Adrenal gland (tissue), 12 donors: ENCODE data around the gene KTN1. TPM values are rescaled to one million over a fixed set of nuclear protein-coding genes. Genes with fewer than 3 reads are reported as not detected.

Experiments used
- DNase-seq, 7 donors: peaks; one replicate each; pipeline ENCODE4 v3.0.0-alpha.2; 2019 to 2020
- H3K27ac ChIP-seq, 5 donors: fragments of 200-600 bp; sonication (generic) in 4 of 5; 1 replicate in 3 of 5; 2 replicates in 2 of 5; pipeline versions ENCODE4 v1.5.1 to v1.8.0; 2016 to 2020; ENCODE audit warnings: mild to moderate bottlenecking in 1 of 5
- H3K27me3 ChIP-seq: fragments of 200-600 bp; 2 replicates; pipeline ENCODE4 v1.8.0; 2021
- H3K36me3 ChIP-seq, 2 donors: fragments of 200-600 bp; replicated peaks in 1 of 2; 1 replicate in 1 of 2; 2 replicates in 1 of 2; pipeline versions ENCODE4 v1.5.1 to v1.8.0; 2018 to 2022
- H3K4me1 ChIP-seq, 2 donors: fragments of 200-600 bp; replicated peaks in 1 of 2; 1 replicate in 1 of 2; 2 replicates in 1 of 2; pipeline versions ENCODE4 v1.5.1 to v1.8.0; 2018 to 2021
- H3K4me3 ChIP-seq, 4 donors: fragments of 200-600 bp; sonication (generic) in 3 of 4; one replicate each; pipeline ENCODE4 v1.5.1; 2016 to 2018
- H3K9me3 ChIP-seq, 3 donors: fragments of 200-600 bp; sonication (generic) in 1 of 3; replicated peaks in 1 of 3; 1 replicate in 2 of 3; 2 replicates in 1 of 3; pipeline versions ENCODE4 v1.5.1 to v1.8.0; 2016 to 2021
- CTCF ChIP-seq, 6 experiments: fragments of 450-650 bp in 4 of 6; fragments of 200-600 bp in 2 of 6; sonication (generic) in 1 of 6; IDR thresholded peaks; 1 replicate in 5 of 6; 2 replicates in 1 of 6; pipeline versions ENCODE4 v1.5.1 to v1.8.0; 2016 to 2021; ENCODE audit warnings: antibody characterized with exemption in 6 of 6, mild to moderate bottlenecking in 2 of 6, moderate library complexity in 1 of 6
- POLR2A ChIP-seq, 2 donors: fragments of 450-650 bp; IDR thresholded peaks; one replicate each; pipeline ENCODE4 v1.6.1; 2017; ENCODE audit warnings: antibody characterized with exemption in 2 of 2, mild to moderate bottlenecking in 2 of 2, moderate library complexity in 1 of 2
- WGBS, 4 donors: extraction: QIAGEN DNeasy Blood & Tissue Kit in 2 of 4; methylation state at CpG; one replicate each; pipeline versions ENCODE4 v1.1.5 to v1.1.7; 2013 to 2017; 5-methylcytosine and 5-hydroxymethylcytosine counted together
- intact Hi-C, 2 donors: fragments of 100-400 bp; cut with DNase I; formaldehyde crosslinking; loops; one replicate each; pipeline versions ENCODE4 v1.14.1 to v1.15.0; 2022 to 2023
- polyA plus RNA-seq, 3 donors: library from polyadenylated mRNA; stranded (reverse); fragments of 200-250 nt in 2 of 3; fragments of 350-450 nt in 1 of 3; fragmentation: Illumina TruSeq in 1 of 3; extraction: RNeasy Lipid Tissue Mini Kit (QIAGEN cat#74804) in 1 of 3; gene quantifications; one replicate each; pipeline ENCODE4 v1.2.3, GENCODE V29; 2013 to 2014
- total RNA-seq, 9 donors: library from RNA; depleted of rRNA in 4 of 9; stranded (reverse); fragments of >200 nt in 4 of 9; fragments of 120-200 nt in 1 of 9; fragmentation: NEBNext Ultra II Directional in 1 of 9; extraction: Animal tissue kit (Norgen Biotek cat#: 25700) in 1 of 9; gene quantifications; one replicate each; pipeline versions ENCODE4 v1.1.0 to v1.2.4, GENCODE V29; 2013 to 2023
- donor health status: healthy with polysubstance abuse.
- donor health status: Bipolar disorder and iron deficiency.
- donor health status: DM: yes; HTN: yes; CAD: no.
- donor health status: DM: no; HTN: no; CAD: no.
- donor health status: DM: no; HTN: no; CAD: no.
- donor health status: DM: yes; HTN: yes; CAD: no.

The KTN1 gene
- total and polyA plus RNA-seq, 12 donors, result 60.4 to 283 (median 154) TPM

GRCh38 chr14:55571125-55571889, 8.7 kb upstream of the KTN1 start:
- H3K27me3 ChIP-seq, result no peaks in the 10 kb centered on the region
- H3K27ac ChIP-seq, result no peak overlapping the region
- H3K36me3 ChIP-seq, result no peaks in the 10 kb centered on the region
- H3K9me3 ChIP-seq, result no peaks in the 10 kb centered on the region
- no peaks in the 10 kb centered on the region for H3K4me1 ChIP-seq
- WGBS, 4 donors, result 92 to 95% (median 93%) methylated on average over 7 of the region's 7 CpGs
- TF ChIP-seq CTCF (IDR thresholded peaks at IDR 0.05), result no peak
- TF ChIP-seq POLR2A (IDR thresholded peaks at IDR 0.05), result no peak
- no peak overlapping the region for H3K4me3 ChIP-seq
- DNase-seq, result no peak
- intact Hi-C loops, result no loop called here

DNA sequence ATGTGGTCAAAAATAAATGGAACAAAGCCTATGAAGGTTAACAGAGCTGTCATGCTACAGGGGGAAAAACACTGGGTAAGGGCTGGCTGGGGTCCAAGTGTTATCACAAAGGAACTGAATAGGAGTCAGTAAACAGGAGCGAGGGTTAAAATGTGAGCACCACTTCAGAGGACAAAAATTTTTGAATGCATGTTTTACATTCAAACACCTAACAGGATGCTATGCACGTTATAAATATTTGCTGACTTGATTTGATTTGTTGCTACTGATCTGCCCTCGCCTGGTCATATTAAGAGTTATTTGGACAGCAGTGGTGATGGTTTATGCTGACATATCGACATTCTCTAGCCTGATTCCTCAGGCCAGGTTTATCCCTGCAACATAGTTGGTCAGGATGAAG, 7.4 kb upstream of the KTN1 start:
- Histone ChIP-seq H3K4me3 (no peak overlapping the region), H3K27ac (no peak overlapping the region), H3K9me3 (no peaks in the 10 kb centered on the region), H3K4me1 (no peaks in the 10 kb centered on the region), H3K27me3 (no peaks in the 10 kb centered on the region), H3K36me3 (no peaks in the 10 kb centered on the region)
- intact Hi-C loops, result no loop called here
- peak in 5 of 7 donors; percentile 36 to 61 (median 49) for DNase-seq
- 54 to 60% (median 58%) methylated on average over 4 of the region's 4 CpGs for WGBS, 4 donors
- TF ChIP-seq POLR2A (IDR thresholded peaks at IDR 0.05) (no peak), CTCF (IDR thresholded peaks at IDR 0.05) (no peak)

DNA sequence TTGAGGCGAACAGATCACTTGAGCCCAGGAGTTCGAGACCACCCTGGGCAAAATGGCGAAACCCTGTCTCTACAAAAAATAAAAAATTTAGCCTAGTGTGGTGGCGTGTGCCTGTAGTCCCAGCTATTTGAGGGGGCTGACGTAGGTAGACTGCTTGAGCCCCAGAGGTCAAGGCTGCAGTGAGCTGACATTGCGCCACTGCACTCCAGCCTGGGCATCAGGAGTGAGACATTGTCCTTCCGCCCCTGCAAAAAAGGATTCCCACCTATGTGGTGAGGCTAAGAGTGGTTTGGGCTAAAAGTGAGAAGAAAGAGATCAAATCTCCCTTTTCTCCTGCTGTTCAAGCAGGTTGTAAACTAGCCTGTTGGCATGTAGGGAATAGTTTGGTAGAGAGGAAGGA, 5.0 kb upstream of the KTN1 start:
- TF ChIP-seq POLR2A (IDR thresholded peaks at IDR 0.05) (no peak), CTCF (IDR thresholded peaks at IDR 0.05) (no peak)
- 79 to 94% (median 86%) methylated on average over 7 of the region's 7 CpGs for WGBS, 4 donors
- no peaks in the 10 kb centered on the region for H3K4me1 ChIP-seq
- DNase-seq, result peak in 1 of 7 donors; percentile 13
- no peak overlapping the region for H3K4me3 ChIP-seq
- intact Hi-C loops, result no loop called here
- no peaks in the 10 kb centered on the region for H3K27me3 ChIP-seq
- H3K27ac ChIP-seq, result no peak overlapping the region
- H3K9me3 ChIP-seq, result no peaks in the 10 kb centered on the region
- H3K36me3 ChIP-seq, result no peaks in the 10 kb centered on the region

DNA sequence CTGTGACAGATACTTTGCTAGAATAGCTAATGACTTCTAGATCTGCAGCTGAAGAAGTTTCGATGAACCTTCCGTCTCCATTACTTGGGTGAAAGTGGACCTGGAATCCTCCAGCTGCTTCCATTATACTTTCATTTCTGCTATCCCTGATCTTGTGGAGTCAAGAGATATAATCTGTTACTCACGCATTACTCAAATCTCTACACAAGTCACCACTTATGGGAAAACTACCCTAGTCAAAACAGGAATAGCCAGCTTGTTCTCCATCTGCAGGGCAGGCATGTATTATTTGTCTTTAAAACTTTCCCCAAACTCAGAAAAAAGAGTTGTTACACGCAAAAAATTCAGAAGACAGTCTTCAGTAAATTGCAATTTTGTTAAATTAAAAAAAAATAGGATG, 2.8 kb upstream of the KTN1 start:
- no peak overlapping the region for H3K27ac ChIP-seq
- no peaks in the 10 kb centered on the region for H3K27me3 ChIP-seq
- WGBS, 4 donors, result 91 to 95% (median 92%) methylated on average over 4 of the region's 4 CpGs
- peaks cover 7 to 10% of the 10 kb centered on the region in 2 donors for H3K4me1 ChIP-seq
- no peaks in the 10 kb centered on the region for H3K9me3 ChIP-seq
- TF ChIP-seq POLR2A (IDR thresholded peaks at IDR 0.05) (no peak), CTCF (IDR thresholded peaks at IDR 0.05) (no peak)
- intact Hi-C loops, result no loop called here
- DNase-seq, result no peak
- H3K4me3 ChIP-seq, result no peak overlapping the region
- no peaks in the 10 kb centered on the region for H3K36me3 ChIP-seq
